Limb (tissue), 2 donors: ENCODE measurements around the gene RSPH3.

Experiments
- DNase-seq, 2 donors: peaks; one replicate each; pipeline ENCODE4 v3.0.0-alpha.2; 2016; ENCODE audit errors: extremely low spot score in 2 of 2

The RSPH3 gene

DNA sequence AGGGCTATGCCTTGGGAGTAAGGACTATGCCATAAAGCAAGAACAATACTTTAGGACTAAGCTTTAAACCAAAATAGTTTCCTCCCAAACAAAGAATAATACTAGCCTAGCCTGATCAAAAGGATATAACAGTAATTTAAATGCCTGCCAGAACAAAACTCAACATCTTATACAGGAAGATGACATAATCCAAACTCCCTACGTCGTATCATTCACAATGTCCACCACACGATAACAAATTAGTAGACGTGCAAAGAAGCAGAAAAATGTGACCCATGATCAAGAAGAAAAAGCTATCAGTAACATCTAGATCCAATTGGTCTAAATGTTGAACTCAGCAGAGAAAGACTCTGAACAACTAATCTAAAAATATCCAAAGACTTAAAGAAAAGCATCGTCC lies 65.8 kb downstream of the RSPH3 start:
- DNase-seq: no peak

GRCh38 chr6:158933079-158933595 lies 66.9 kb downstream of the RSPH3 start:
- no peak for DNase-seq

GRCh38 chr6:158928068-158928467 lies 71.9 kb downstream of the RSPH3 start:
- DNase-seq: no peak

GRCh38 chr6:158926414-158926813 lies 73.6 kb downstream of the RSPH3 start:
- DNase-seq: no peak

DNA sequence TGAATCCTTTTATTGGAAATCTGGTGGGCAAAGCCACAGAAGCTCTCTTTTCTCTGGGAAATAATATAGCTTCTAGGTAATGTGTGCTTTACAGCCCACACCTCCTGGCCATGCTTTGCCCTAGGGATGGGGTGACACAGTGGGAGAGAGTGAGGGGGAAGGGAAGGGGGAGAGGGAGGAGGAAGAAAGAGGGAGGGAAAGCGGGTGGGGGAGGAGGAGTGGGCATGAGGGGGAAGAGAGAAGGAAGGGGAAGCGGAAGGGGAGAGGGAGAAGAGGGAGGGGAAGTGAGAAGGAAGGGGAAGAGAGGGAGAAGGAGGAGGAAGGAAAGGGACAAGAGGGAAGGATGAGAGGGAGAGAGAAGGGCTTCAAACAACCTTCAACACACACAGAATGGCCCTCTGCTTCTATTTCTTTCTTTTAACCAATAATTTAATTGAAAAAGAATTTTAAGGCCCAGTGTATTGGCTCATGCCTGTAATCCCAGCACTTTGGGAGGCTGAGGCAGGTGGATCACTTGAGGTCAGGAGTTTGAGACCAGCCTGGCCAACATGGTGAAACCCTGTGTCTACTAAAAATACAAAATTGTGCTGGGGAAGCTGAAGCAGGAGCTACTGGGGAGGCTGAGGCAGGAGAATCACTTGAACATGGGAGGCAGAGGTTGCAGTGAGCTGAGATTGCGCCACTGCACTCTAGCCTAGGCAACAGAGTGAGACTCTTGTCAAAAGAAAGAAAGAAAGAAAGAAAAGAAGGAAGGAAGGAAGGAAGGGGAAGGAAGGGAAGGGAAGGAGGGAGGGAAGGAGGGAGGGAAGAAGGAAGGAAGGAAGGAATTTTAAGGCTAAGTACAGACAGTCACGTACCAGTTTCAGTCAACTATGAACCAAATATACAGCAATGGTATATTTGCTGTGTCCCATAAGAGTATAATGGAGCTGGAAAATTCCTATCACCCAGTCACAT lies 75.2 kb downstream of the RSPH3 start:
- DNase-seq: no peak

- DNase-seq: no peak
Measured at GRCh38 chr6:158923805-158924498, 76.0 kb downstream of the RSPH3 start.
